DLD1 (cell line): Measurements from ENCODE around the gene ENPP3.

Experiments
- in situ Hi-C: cut with HindIII; loops from 2 replicates; pipeline ENCODE4 v1.10.0; 2017; ENCODE audit warnings: low sequenced_read_pairs

The ENPP3 gene

DNA sequence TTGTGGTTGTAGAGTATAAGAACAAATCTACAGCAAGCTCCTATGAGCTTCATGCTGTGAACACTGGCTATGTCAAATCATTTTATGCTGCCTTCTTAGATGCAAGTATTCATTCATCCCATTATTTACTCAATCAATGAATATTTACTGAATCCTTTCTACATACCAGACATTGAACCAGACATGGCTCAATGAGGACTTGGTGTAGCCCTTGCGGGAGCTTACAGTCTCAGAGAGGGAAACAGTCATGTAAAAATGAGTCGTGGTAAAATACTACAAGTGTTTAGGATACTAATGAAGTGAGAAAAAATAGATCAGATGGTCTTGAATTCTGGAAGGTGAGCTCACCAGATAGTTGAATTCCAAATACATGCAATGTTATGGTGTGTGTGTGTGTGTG, 125.9 kb downstream of the ENPP3 start:
- in situ Hi-C loops, result no loop called here

DNA sequence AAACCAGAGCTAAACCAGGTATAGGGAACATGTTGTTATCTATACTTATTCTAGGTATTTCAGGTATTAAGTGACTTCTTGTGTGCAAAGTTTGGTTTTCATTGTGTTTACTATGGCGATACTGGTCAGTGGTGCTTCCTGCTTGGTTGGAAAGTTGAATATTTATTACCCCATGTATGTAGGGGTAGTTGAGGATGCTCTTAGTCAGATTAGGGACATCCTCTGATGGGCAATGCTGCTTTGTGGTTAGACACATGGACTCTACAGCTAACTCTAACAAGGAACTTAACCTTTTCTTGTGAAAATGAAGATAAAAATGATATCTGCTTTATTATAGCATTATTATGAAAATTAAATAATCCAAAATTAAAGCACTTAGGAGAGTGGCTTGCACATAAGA, 126.6 kb downstream of the ENPP3 start:
- in situ Hi-C loops, result no loop called here

- in situ Hi-C loops, result no loop called here
These were observed 127.2 kb downstream of the ENPP3 start for GRCh38 chr6:131764350-131764749.

GRCh38 chr6:131765081-131765803, 128.1 kb downstream of the ENPP3 start:
- in situ Hi-C loops, result no loop called here

- in situ Hi-C loops, result no loop called here
These were observed 128.7 kb downstream of the ENPP3 start for GRCh38 chr6:131765804-131766135.

DNA sequence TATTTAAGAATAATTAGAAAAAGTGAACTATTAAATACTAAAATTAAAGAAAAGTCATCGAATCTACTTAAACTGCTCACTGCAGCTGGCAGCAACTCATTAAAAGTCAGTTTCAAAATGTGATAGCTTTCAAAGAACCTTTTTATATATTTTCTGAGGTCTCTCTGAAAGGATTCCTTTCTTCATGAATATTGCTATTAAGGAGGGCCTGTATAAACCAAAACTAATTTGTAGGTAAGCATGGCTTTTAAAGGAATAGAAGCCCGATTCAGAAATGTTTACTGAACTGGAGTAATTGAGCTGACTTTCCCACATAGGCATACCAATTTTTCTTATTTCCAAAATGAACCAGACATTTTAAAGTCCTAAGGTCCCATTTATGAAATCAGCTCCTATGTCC, 129.5 kb downstream of the ENPP3 start:
- in situ Hi-C loops, result no loop called here

DNA sequence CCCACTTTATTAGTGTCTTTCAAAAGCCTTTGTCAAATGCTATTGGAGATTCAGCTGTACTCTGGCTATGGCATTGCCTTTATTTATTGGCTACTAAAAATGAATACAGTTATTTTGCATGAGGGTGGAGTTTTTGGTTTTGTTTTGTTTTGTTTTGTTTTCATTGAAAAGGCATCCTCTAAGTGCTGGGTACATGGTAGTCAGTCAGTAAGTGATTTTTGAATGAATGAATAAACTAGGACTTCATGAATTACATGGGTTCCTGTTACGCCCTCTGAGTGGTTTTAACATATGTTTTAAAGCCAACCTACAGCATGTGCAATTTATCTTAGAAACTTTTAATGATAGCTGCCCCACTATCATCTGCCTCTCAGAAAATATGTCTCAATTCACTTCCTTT, 131.9 kb downstream of the ENPP3 start:
- in situ Hi-C loops, result no loop called here

DNA sequence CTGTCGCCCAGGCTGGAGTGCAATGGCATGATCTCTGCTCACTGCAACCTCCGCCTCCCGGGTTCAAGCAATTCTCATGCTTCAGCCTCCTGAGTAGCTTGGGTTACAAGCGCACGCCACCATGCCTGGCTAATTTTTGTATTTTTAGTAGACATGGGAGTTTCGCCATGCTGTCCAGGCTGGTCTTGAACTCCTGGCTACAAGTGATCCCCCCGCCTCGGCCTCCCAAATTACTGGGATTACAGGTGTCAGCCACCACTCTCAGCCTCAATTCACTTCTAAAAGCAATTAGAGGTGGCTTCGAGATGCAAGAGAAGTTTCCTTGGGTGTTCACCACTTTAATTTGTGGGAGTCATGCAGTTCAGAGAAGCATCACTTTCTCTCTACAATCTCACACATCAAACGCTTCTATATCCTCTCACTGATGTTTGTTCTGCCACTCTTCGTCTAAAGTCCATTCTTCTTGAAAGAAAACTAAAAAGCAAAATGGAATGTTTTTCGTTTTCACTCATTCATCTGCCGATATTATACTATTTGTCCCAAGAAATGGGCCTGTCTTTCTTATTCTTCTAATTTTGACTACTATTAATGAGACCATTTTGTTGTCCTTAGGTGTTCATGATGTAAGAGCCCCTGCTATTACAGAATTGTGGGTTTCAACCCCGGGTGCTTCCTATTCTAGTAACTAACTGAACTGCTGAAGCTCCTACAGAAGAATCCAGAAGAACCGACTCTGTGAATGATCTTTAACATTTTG, 132.5 kb downstream of the ENPP3 start:
- in situ Hi-C loops, result no loop called here

DNA sequence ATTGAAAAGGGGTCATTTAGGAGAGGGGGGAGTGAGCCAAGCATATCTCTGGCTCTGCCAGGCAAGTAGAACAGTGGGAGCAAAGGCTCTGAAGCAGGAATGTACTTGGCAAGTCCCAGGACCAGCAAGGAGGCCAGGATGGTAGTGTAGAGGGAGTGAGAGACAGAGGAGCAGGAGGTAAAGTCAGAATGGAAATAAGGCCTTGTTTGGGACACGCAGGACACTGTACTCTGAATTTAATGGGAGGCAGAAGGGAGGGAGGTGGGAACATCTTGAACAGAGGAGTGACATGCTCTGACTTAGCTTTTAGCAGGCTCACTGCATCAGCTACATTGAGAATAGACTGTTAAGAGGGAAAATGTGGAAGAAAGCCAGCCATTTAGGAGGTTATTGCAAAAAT, 133.7 kb downstream of the ENPP3 start:
- in situ Hi-C loops, result no loop called here

DNA sequence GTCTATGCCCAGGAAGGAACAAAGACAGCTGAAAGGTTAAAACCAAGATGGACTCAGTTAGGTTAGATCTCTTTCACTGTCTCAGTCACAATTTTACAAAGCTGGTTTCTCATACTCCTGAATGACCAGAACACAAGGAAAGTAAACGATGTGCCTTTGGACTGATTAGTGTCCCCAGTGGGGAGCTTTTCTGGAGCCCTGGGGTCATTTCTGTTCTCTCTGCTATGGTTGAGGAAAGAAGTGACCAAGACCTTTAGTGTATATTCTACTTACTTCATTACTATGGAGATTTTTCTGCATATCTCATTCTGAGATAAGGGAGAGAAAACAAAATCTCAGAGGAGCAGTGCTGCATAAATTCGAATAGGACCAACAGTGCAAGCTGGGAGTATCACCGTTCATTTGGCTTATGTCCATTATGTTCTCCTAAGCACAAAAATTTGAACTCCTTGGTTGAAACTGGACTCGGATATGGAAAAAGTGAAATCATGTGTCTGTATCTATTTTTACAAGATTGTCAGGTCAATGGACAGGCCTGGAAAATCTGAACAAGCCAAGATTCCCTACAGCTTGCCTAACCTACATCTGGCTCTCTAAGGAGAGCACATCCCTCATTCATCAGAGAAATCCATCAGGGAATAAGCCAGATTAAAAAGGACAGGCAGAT, 136.3 kb downstream of the ENPP3 start:
- in situ Hi-C loops, result no loop called here

- in situ Hi-C loops, result no loop called here
These were observed 138.8 kb downstream of the ENPP3 start for GRCh38 chr6:131775886-131776285.

- in situ Hi-C loops, result no loop called here
These were observed 139.9 kb downstream of the ENPP3 start for GRCh38 chr6:131776985-131777384.

GRCh38 chr6:131778169-131778568, 141.1 kb downstream of the ENPP3 start:
- in situ Hi-C loops, result no loop called here

DNA sequence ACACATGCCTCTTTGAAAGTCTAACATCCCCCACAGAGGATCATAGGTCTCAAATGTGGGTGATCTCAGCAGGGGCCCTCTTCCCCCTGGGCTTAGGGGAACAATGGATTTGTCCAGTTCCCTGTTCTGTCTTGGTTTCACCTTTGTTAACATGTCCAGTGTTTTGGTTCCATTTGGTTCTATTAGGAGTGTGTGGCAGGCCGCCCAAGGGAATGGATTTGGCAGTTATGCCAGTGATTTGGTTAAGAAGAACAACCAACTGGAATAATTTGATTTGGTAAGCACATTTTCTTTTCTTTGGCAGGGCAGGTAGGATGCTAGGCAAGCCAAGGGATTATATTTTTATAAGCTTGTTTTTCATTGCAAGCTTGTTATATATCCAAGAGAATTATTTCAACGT, 142.2 kb downstream of the ENPP3 start:
- in situ Hi-C loops, result no loop called here

DNA sequence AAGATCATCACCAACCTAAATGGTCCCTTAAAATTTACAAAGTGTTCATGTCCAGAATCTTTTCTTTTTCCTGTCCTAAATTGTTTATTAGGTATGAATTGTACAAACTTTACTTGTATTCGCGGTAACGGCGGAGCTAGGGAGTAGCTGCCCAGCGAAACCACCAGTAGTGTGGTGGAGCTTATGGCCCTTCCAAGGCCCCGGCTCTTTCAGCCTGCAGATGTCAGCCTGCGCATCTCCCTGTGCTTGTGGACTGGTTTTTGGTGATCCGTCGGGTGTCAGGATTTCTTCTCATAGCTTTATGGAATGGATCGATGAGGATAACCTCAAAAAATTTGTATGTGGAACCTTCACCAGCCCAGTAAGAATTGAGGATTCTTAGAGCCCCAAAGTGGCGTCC, 143.5 kb downstream of the ENPP3 start:
- in situ Hi-C loops, result no loop called here

- in situ Hi-C loops, result no loop called here
These were observed 144.6 kb downstream of the ENPP3 start for GRCh38 chr6:131781687-131782086.

DNA sequence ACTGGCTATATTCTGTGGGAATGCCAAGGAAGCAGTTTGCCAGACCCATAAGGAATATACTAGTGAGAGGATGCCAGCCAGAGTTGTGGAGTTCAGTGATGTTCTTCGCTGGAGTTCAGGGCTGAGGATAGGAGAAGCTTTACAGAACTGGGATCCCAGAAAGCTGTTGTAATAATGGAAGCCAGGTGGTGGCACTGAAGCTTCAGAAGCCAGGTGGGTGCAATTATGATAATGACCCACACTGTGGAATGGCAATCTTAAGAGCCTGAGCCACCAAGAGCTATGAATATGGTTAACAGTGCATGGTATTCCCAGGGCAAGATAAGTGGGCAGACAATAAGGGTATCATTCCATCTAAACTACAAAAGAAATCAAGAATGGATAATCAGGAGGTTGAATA, 145.7 kb downstream of the ENPP3 start:
- in situ Hi-C loops, result no loop called here

DNA sequence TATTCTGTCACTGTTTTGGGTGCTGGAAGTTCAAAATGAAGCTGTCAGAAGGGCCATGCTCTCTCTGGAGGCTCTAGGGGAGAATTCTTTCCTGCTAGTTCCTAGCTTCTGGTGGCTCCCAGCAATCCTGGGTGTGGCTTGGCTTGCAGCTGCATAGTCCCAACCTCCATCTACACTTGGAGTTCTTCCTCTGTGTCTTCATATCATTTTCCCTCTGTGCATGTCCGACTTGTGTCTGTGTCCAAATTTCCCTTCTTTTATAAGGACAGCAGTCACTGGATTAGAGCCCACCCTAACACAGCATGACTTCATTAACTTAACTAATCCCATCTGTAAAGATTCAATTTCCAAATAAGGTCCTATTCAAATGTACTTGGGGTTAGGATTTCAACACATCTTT, 147.5 kb downstream of the ENPP3 start:
- in situ Hi-C loops, result no loop called here

DNA sequence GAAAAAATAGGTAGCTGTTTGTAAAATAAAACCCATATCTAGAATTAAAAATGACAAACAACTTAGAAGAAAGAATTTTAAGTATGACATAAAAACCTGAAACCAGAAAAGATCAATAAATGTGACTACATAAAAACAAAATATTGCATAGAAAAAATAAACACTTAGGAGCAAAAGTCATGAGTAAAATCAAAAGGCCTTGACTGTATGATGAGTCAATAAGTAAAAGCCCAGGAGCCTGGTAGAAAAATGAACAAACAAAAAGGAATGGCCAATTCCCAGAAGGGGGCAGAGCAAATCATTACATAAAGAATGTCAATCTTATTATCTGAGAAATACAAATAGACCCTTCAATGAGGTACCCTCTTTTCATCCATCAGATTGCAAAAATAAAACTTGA, 150.0 kb downstream of the ENPP3 start:
- in situ Hi-C loops, result no loop called here

DNA sequence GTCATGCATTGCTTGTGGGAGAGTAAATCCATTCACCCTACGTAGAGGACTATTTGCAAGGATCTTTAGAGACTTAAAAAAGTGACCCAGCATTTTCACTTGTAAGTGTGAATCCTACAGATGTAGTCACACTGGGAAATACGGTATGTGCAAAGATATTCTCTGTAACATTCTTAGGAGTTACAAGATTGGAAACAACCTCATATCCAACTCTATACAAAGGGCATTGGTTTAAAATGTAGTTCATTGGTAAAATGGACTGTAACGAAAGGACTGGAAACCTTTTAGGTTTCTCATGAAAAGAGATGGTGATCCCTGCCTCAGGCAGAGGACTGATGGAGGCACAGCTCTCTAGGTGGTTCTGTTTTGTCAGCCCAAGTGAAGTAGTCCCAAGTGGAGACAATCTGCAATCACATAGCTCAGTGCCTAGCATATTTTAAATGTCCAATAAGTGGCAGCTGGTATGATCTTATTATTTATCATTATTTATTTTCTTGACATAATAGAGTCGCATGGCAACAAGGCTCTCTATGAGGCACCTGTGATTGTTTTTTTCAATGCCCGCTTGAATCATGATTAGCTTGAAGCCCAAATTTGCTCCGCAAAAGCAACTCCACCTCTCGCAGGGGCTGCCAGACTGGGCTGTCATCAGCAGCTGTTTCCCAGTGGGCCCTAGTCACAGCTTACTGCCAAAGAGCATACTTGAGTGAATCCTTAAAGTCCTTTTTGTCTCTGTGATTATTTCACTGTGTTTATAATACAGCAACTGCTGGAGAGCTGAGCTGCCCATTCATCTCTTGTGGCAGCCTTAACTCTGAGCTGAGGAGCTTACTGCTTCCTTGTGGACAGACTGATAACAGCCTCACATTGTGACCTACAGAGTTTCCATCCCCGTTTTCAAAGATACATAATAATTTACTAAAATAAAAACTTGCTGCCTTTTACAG, 150.9 kb downstream of the ENPP3 start:
- in situ Hi-C loops, result no loop called here

GRCh38 chr6:131789219-131789618, 152.1 kb downstream of the ENPP3 start:
- in situ Hi-C loops, result no loop called here
